ENCODE results near the gene PCDH9.

PCDH9 gene

DNA sequence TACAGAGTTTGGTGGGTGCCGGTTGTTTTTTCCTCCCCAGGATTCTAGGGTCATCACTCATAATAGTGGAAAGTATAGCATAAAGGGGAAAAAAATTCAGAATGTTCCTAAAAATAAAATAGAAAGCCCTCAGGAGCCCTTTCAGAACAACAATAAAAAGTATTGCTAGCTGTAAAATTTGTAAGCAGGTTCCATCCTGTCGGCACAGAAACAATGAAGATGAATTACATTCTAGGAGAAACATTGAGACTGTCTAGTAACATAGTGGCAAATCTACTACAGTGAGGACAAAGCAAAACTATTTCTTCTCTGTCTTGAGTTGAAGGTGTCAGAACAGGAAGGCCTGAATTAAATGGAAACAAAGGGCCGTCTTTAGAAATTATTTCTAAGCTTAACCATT is 870.7 kb downstream of the PCDH9 start:
- no peak for DNase-seq (ENCODE audit: low read depth in 1 of 2, low spot score in 1 of 2)

DNA sequence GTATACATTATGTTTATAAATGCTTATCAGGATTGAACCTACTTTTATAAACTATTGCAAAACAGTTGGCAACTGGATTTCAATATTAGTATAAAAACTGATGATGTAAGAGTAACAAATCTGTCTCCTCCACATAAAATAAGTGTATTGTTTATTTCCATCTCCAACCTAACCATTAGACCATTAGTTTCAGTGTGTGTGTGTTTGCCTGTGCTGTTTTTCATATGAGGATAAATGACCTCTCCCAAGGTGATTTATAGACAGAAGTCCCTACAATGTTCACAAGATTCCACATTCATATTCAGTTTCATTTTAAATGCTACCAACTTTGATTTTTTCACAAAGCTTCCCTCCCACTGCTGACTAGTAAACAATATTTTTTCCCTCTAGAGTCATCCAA is 871.6 kb downstream of the PCDH9 start:
- no peak for DNase-seq (ENCODE audit: low read depth in 1 of 2, low spot score in 1 of 2)

DNA sequence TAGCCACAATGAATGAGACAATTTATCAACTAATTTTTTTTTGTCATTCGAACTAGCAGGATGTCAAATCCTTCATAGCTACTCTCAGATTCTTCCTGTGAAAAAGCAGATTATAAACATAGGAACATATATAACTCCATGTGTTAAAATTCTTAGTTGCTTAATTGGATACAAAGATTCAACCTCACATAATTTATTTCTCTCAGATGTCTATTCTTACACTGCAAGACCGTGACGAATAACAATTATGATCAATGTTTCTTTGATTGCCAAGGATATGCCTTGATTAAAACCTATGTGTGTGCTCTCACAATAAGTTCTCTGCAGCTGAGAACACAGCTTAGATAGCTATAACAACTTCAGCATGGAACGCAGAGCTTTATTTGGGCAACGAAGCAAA is 872.7 kb downstream of the PCDH9 start:
- DNase-seq (ENCODE audit: low read depth in 1 of 2, low spot score in 1 of 2), result no peak

GRCh38 chr13:66354879-66355751 is 875.0 kb downstream of the PCDH9 start:
- DNase-seq (ENCODE audit: low read depth in 1 of 2, low spot score in 1 of 2), result no peak

DNA sequence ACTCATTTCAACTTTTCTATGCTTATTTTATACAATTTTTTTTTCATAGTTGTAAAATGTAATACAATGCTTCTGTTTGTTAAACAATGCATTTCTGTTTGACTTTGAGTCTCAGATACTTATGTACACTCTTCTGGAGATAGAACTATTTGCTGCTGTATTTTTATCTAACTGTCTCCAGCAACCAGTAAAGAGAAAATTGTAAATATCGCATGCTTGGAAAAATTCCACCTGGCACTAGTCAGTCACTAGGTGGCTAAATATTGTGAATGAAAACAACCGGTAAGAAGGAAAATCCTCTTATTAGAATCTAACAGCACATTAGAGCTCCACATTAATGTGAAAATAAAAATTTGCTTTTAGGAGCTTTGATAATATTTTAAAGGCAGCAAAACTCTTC is 876.5 kb downstream of the PCDH9 start:
- no peak for DNase-seq (ENCODE audit: low read depth in 1 of 2, low spot score in 1 of 2)

GRCh38 chr13:66349966-66350365 is 880.2 kb downstream of the PCDH9 start:
- DNase-seq (ENCODE audit: low read depth in 1 of 2, low spot score in 1 of 2), result no peak

GRCh38 chr13:66348745-66349690 is 881.1 kb downstream of the PCDH9 start:
- DNase-seq (ENCODE audit: low read depth in 1 of 2, low spot score in 1 of 2), result no peak

GRCh38 chr13:66347486-66348117 is 882.5 kb downstream of the PCDH9 start:
- no peak for DNase-seq (ENCODE audit: low read depth in 1 of 2, low spot score in 1 of 2)

DNA sequence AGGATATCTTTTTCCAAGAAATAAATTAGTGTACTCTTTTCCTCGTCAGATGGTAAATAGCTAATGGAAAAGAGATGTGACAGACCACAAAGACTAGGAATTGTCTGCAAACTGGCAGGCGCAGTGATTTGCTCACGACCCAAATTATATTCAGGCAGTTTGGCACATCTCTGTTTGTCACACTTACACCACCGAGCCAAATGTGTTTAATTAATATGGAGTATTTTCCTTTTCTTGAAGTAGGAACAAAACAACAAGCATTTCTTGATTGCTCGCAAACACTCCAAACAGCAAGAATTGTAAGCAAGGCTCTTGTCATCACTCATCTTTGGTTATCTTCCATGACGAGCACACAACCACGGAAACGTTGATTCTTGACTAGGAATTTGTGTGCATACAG is 884.2 kb downstream of the PCDH9 start:
- DNase-seq (ENCODE audit: low read depth in 1 of 2, low spot score in 1 of 2), result no peak

DNA sequence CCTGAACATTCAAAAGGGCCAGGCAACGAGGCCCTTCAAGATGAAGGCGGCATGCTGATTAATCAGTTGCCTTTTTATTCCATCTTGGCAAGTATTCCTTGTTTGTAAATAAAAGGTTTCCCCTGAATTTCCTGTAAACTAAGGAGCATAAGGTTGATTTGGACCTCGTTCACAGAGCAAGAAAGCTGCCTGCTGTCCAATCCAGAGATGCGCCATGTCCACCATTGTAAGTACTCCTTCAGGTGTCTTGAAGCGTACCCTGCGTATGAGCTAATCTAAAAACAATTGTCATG is 884.7 kb downstream of the PCDH9 start:
- no peak for DNase-seq (ENCODE audit: low read depth in 1 of 2, low spot score in 1 of 2)

GRCh38 chr13:66344805-66345517 is 885.2 kb downstream of the PCDH9 start:
- no peak for DNase-seq (ENCODE audit: low read depth in 1 of 2, low spot score in 1 of 2)

DNA sequence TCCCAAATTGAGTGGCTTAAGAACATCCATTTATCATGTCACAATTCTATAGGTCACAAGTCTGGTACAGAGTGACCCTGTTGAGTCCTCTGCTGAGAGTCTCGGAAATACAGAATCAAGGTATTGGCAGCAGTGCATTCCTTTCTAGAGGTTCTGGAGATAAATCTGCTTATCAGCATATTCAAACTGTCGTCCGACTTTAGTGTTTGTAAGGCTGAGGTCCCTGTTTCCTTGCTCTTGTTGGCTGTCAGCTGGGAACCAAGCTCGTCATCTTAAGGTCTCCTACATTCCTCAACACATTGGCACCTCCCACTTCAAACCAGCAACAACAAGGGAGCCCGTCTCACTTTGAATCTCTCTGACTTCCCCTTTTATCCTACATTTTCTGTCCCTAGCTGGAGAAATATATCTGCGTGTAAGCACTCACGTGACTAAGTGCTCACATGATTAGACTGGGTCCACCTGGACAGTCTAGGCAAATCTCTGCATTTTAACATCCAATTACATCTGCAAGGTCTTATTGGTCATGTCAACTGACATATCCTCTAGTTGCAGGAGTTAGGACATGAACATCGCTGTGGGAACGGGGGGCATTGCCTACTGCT is 886.8 kb downstream of the PCDH9 start:
- no peak for DNase-seq (ENCODE audit: low read depth in 1 of 2, low spot score in 1 of 2)

DNA sequence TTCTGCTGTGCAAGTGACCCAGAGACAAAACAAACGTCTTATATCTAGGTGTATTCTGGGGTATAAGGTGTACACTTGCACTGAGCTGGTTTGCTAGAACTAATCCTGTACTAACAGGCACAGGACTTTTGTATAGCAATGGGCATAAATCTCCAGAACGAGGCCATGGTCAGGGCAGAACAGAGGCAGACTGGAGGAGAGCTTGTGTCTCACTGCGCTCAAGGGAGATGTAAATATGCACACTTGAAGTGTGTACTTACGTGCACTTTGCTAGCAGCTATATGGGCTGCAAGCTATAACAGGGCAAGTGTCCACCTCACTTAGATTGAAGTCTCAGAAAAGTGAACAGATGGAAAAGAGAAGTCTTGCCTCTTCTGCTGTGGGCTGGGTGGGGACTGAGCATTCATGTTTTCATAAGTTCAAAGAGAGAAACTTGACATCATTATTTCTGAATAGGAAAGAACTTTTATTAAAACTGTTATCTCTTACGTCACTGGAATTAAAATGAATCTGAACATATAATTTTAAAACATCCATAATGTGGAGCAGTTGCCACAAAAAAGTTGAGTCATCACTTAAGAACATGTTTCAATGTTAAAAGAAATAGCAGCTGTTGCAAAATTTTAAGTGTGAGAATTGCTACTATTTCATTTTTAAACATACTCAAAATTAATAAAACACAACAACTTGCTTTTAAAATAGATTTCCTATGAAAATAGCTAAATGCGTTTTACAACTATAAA is 888.3 kb downstream of the PCDH9 start:
- no peak for DNase-seq (ENCODE audit: low read depth in 1 of 2, low spot score in 1 of 2)

DNA sequence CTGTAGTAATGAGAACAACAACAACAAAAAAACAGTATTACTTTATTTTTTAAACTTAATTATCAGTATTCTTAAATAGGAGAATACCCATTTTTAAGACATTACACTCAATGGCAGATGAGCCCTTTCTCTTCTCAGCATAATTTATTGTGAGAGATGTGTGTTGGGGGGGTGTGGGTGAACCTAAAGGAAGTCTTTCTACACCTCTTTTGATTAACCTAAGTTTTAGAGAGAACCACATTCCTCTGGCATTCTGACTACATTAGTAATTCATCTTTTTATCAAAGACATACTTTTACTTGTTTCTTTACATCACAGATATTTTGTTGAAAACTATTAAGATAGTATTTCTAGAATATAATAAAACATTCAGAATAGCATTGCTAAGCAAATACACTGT is 890.9 kb downstream of the PCDH9 start:
- no peak for DNase-seq (ENCODE audit: low read depth in 1 of 2, low spot score in 1 of 2)

DNA sequence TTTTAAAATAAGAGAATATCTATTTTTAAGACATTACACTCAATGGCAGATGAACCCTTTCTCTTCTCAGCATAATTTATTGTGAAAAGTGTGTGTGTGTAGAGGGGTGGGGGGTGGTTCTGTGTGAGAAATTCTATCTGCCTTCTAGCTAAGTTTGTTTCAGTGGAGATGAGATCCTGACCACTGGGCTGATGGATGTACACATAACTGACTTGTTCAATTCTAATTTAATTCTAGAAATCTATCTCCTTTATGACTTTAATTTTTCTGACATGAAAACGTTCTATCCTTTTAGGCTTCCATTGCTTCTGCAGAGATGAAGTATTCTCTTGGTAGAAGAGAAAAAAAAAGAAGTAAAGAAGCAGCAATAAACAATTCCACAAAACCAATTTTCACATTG is 891.6 kb downstream of the PCDH9 start:
- no peak for DNase-seq (ENCODE audit: low read depth in 1 of 2, low spot score in 1 of 2)

GRCh38 chr13:66335626-66336025 is 894.5 kb downstream of the PCDH9 start:
- DNase-seq (ENCODE audit: low read depth in 1 of 2, low spot score in 1 of 2), result no peak

GRCh38 chr13:66329988-66330451 is 900.1 kb downstream of the PCDH9 start:
- no peak for DNase-seq (ENCODE audit: low read depth in 1 of 2, low spot score in 1 of 2)

DNA sequence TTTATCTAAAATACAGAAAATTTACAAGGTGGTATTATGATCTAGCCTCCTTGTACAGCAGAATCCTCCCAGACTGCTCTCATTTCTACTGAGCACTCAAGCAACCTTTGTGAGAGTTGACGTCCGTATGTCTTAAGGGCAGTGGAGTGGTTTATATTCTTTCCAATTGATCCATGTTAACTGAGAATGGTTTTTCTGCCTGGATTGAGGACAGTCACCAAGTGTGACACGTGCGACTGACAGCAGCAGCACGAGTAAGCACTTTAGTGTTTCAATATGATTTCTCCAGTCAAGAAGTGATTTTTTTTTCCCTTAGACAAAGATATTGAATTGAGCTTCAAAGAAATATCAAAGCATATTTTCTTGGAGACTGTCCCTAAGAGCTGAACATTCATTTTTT is 901.7 kb downstream of the PCDH9 start:
- DNase-seq (ENCODE audit: low read depth in 1 of 2, low spot score in 1 of 2), result no peak

DNA sequence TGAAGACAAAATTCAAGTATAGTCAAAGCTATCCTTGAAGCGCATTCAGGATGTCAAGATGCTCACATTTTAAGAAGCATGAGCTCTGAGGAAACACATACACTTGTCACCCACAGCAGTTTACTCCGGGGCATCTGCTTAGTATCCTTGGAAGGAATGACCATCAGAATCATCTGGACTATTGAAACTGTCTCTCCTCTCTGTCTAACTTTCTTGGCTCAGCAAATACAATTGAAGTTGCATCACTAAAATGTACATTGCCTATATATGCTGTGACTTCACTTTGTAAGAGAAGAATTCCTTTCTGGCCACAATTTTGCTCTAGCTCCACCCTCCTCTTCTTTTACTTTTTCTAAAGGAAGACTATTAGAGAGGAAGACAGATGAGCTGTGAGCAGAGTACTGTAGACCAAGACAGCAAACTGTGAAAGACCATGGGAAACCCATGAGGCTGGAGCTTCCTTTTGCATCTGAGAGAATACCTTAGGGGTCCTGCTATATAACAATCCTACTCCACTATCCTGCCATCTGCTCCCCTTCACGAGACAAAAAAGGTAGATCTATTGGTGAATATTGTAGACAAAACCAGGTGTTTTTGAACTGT is 906.3 kb downstream of the PCDH9 start:
- DNase-seq (ENCODE audit: low read depth in 1 of 2, low spot score in 1 of 2), result no peak

DNA sequence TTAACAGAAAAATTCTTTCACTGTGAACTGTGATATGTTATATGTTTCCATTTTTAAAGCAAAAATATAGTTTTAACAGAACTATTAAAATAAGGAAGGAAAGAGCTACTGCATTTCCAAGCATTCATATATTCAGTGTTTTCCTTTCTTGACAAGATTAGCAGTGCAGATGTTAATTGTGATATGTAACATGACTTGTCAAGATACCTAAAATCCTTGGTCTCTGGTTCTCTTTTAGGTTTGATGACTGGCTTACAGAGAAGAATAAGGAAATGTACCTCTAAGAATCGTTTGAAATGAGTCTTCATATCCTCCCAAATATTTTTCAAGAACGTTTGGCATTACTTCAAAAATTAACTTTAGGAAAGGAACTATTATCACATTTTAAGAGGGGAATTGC is 907.2 kb downstream of the PCDH9 start:
- DNase-seq (ENCODE audit: low read depth in 1 of 2, low spot score in 1 of 2), result no peak
